HG03135 (cell line): Measurements from ENCODE around the gene VWA5B1.

Experiments used
- ATAC-seq: cut with Tn5 transposase; IDR thresholded peaks from one replicate; pipeline ENCODE4 v1.9.1; 2021; ENCODE audit warnings: mild to moderate bottlenecking, moderate library complexity; ENCODE audit not compliant: unreplicated experiment

VWA5B1 gene

GRCh38 chr1:20322081-20322824 lies 31.6 kb downstream of the VWA5B1 start:
- ATAC-seq: no peak

GRCh38 chr1:20322825-20323612 lies 32.3 kb downstream of the VWA5B1 start:
- no peak for ATAC-seq

- ATAC-seq: no peak
These were observed 32.9 kb downstream of the VWA5B1 start for GRCh38 chr1:20323613-20323920.

GRCh38 chr1:20324704-20325406 lies 34.2 kb downstream of the VWA5B1 start:
- no peak for ATAC-seq

GRCh38 chr1:20325407-20325843 lies 34.8 kb downstream of the VWA5B1 start:
- ATAC-seq: no peak

- ATAC-seq: no peak
These were observed 35.3 kb downstream of the VWA5B1 start for GRCh38 chr1:20325844-20326420.

GRCh38 chr1:20327467-20327866 lies 36.8 kb downstream of the VWA5B1 start:
- no peak for ATAC-seq

- no peak for ATAC-seq
These were observed 37.5 kb downstream of the VWA5B1 start for GRCh38 chr1:20328201-20328600.

- ATAC-seq: no peak
These were observed 39.3 kb downstream of the VWA5B1 start for GRCh38 chr1:20329793-20330542.

- no peak for ATAC-seq
These were observed 43.4 kb downstream of the VWA5B1 start for GRCh38 chr1:20334103-20334502.

- ATAC-seq: no peak
These were observed 45.5 kb downstream of the VWA5B1 start for GRCh38 chr1:20336105-20336605.

- no peak for ATAC-seq
These were observed 46.9 kb downstream of the VWA5B1 start for GRCh38 chr1:20337581-20337980.

GRCh38 chr1:20339811-20340457 lies 49.3 kb downstream of the VWA5B1 start:
- ATAC-seq: no peak

GRCh38 chr1:20342294-20343148 lies 51.8 kb downstream of the VWA5B1 start:
- no peak for ATAC-seq

- ATAC-seq: no peak
These were observed 52.7 kb downstream of the VWA5B1 start for GRCh38 chr1:20343149-20343937.

GRCh38 chr1:20343938-20344302 lies 53.2 kb downstream of the VWA5B1 start:
- ATAC-seq: no peak

GRCh38 chr1:20344738-20345137 lies 54.1 kb downstream of the VWA5B1 start:
- no peak for ATAC-seq

- no peak for ATAC-seq
These were observed 54.7 kb downstream of the VWA5B1 start for GRCh38 chr1:20345419-20345818.
